Stimulated activated naive CD4-positive, alpha-beta T cell treated with Interleukin-2 at 50 U/mL for 16 hours (primary cell): Measurements from ENCODE around the gene ARHGAP26.
A peak's percentile ranks its signal among the peaks of the same experiment; 100 is the strongest.

Experiments
- DNase-seq: peaks from one replicate; lab custom pipeline; 2025; lab: John Stamatoyannopoulos, UW

The ARHGAP26 gene

GRCh38 chr5:142769793-142770649 is at the start of gene ARHGAP26:
Gene ARHGAP26, plus strand, starts transcription at chr5:142770377. Its CDS starts 385 bp downstream, at chr5:142770762.
- DNase-seq = peak; percentile 95

GRCh38 chr5:142720641-142721271 is 49.4 kb upstream of the ARHGAP26 start:
- no peak for DNase-seq

- no peak for DNase-seq
These were observed 48.0 kb upstream of the ARHGAP26 start for GRCh38 chr5:142722146-142722545.

GRCh38 chr5:142722896-142723295 is 47.3 kb upstream of the ARHGAP26 start:
- no peak for DNase-seq

- no peak for DNase-seq
These were observed 45.4 kb upstream of the ARHGAP26 start for GRCh38 chr5:142724821-142725220.

- no peak for DNase-seq
These were observed 44.7 kb upstream of the ARHGAP26 start for GRCh38 chr5:142725231-142726187.

- DNase-seq = no peak
These were observed 43.9 kb upstream of the ARHGAP26 start for GRCh38 chr5:142726188-142726731.

GRCh38 chr5:142727735-142728047 is 42.5 kb upstream of the ARHGAP26 start:
- no peak for DNase-seq

GRCh38 chr5:142735323-142736246 is 34.6 kb upstream of the ARHGAP26 start:
- no peak for DNase-seq

- DNase-seq = no peak
These were observed 33.9 kb upstream of the ARHGAP26 start for GRCh38 chr5:142736247-142736632.

- no peak for DNase-seq
These were observed 33.0 kb upstream of the ARHGAP26 start for GRCh38 chr5:142737179-142737578.

GRCh38 chr5:142740474-142741242 is 29.5 kb upstream of the ARHGAP26 start:
- no peak for DNase-seq

- no peak for DNase-seq
These were observed 26.4 kb upstream of the ARHGAP26 start for GRCh38 chr5:142743592-142744441.

- no peak for DNase-seq
These were observed 24.9 kb upstream of the ARHGAP26 start for GRCh38 chr5:142745268-142745667.

GRCh38 chr5:142746532-142747433 is 23.4 kb upstream of the ARHGAP26 start:
- DNase-seq = no peak

- DNase-seq = no peak
These were observed 22.0 kb upstream of the ARHGAP26 start for GRCh38 chr5:142748132-142748531.

- DNase-seq = peak; percentile 6
These were observed 21.5 kb upstream of the ARHGAP26 start for GRCh38 chr5:142748568-142749249.

GRCh38 chr5:142749321-142749720 is 20.9 kb upstream of the ARHGAP26 start:
- DNase-seq = no peak
